KMS-11 (cell line): ENCODE measurements around the gene COL4A6.

ENCODE experiments used
- H2AFZ ChIP-seq: fragments of 200-600 bp; sonication (generic); 2 replicates; pipeline ENCODE4 v1.6.1; 2016; ENCODE audit warnings: antibody characterized with exemption, mixed run types, low read depth
- H3K27ac ChIP-seq: fragments of 200-600 bp; sonication (generic); 2 replicates; pipeline ENCODE4 v1.6.1; 2016; ENCODE audit warnings: mild to moderate bottlenecking, mixed run types
- H3K27me3 ChIP-seq: fragments of 200-600 bp; sonication (generic); 2 replicates; pipeline ENCODE4 v1.6.1; 2017; ENCODE audit warnings: mild to moderate bottlenecking, low read depth, mixed run types, moderate library complexity; ENCODE audit not compliant: insufficient read depth
- H3K36me3 ChIP-seq: fragments of 200-600 bp; sonication (generic); 2 replicates; pipeline ENCODE4 v1.6.1; 2017; ENCODE audit warnings: mild to moderate bottlenecking, mixed run types; ENCODE audit not compliant: insufficient read depth
- H3K4me1 ChIP-seq: fragments of 200-600 bp; sonication (generic); 2 replicates; pipeline ENCODE4 v1.6.1; 2016; ENCODE audit warnings: mild to moderate bottlenecking, low read depth, mixed run types; ENCODE audit not compliant: poor library complexity, severe bottlenecking
- H3K4me2 ChIP-seq: fragments of 200-600 bp; sonication (generic); 2 replicates; pipeline ENCODE4 v1.7.0; 2016; ENCODE audit warnings: mild to moderate bottlenecking, mixed run types
- H3K4me3 ChIP-seq: fragments of 200-600 bp; sonication (generic); IDR thresholded peaks from 2 replicates; pipeline ENCODE4 v1.6.1; 2017; ENCODE audit warnings: low read depth, low read length, mixed read lengths; ENCODE audit not compliant: insufficient read depth
- H3K79me2 ChIP-seq: fragments of 200-600 bp; sonication (generic); 2 replicates; pipeline ENCODE4 v1.6.1; 2016; ENCODE audit warnings: low read depth, mixed run types; ENCODE audit not compliant: insufficient read depth
- H3K9ac ChIP-seq: fragments of 200-600 bp; sonication (generic); 2 replicates; pipeline ENCODE4 v1.6.1; 2016; ENCODE audit warnings: mild to moderate bottlenecking, mixed run types
- H4K20me1 ChIP-seq: fragments of 200-600 bp; sonication (generic); 2 replicates; pipeline ENCODE4 v1.6.1; 2016; ENCODE audit warnings: mild to moderate bottlenecking, mixed run types; ENCODE audit not compliant: insufficient read depth
- CTCF ChIP-seq: fragments of 200-600 bp; sonication (generic); conservative IDR thresholded peaks from 2 replicates; pipeline ENCODE4 v1.6.1; 2017; ENCODE audit warnings: low read depth, mild to moderate bottlenecking, antibody characterized with exemption, low read length, moderate library complexity, mixed read lengths

COL4A6 gene

GRCh38 chrX:108322234-108322633 lies 116.0 kb downstream of the COL4A6 start:
- Histone ChIP-seq H3K4me2 (no peak overlapping the region), H2AFZ (no peak overlapping the region), H3K27ac (no peak overlapping the region), H3K36me3 (no peaks in the 10 kb centered on the region), H3K4me1 (no peaks in the 10 kb centered on the region), H3K4me3 (no peak overlapping the region), H3K79me2 (no peaks in the 10 kb centered on the region), H3K9ac (no peak overlapping the region), H4K20me1 (no peaks in the 10 kb centered on the region), H3K27me3 (no peaks in the 10 kb centered on the region)
- TF ChIP-seq CTCF, result no peak

- Histone ChIP-seq H3K36me3 (no peaks in the 10 kb centered on the region), H3K9ac (no peak overlapping the region), H3K27ac (no peak overlapping the region), H4K20me1 (no peaks in the 10 kb centered on the region), H3K4me2 (no peak overlapping the region), H2AFZ (no peak overlapping the region), H3K27me3 (no peaks in the 10 kb centered on the region), H3K4me3 (no peak overlapping the region), H3K79me2 (no peaks in the 10 kb centered on the region), H3K4me1 (no peaks in the 10 kb centered on the region)
- no peak for TF ChIP-seq CTCF
These were observed 121.8 kb downstream of the COL4A6 start for GRCh38 chrX:108316456-108316855.

- no peaks in the 10 kb centered on the region for H4K20me1 ChIP-seq
- no peak overlapping the region for H2AFZ ChIP-seq
- no peaks in the 10 kb centered on the region for H3K36me3 ChIP-seq
- no peaks in the 10 kb centered on the region for H3K27me3 ChIP-seq
- no peak overlapping the region for H3K9ac ChIP-seq
- H3K4me1 ChIP-seq, result no peaks in the 10 kb centered on the region
- H3K4me3 ChIP-seq, result no peak overlapping the region
- no peaks in the 10 kb centered on the region for H3K79me2 ChIP-seq
- no peak overlapping the region for H3K4me2 ChIP-seq
- H3K27ac ChIP-seq, result no peak overlapping the region
- TF ChIP-seq CTCF, result no peak
These were observed 124.6 kb downstream of the COL4A6 start for GRCh38 chrX:108313669-108314068.

- H3K79me2 ChIP-seq, result no peaks in the 10 kb centered on the region
- no peak overlapping the region for H3K27ac ChIP-seq
- no peaks in the 10 kb centered on the region for H3K4me1 ChIP-seq
- H3K27me3 ChIP-seq, result no peaks in the 10 kb centered on the region
- no peaks in the 10 kb centered on the region for H3K36me3 ChIP-seq
- TF ChIP-seq CTCF, result no peak
- no peak overlapping the region for H3K9ac ChIP-seq
- H2AFZ ChIP-seq, result no peak overlapping the region
- no peak overlapping the region for H3K4me3 ChIP-seq
- H3K4me2 ChIP-seq, result no peak overlapping the region
- H4K20me1 ChIP-seq, result no peaks in the 10 kb centered on the region
These were observed 125.3 kb downstream of the COL4A6 start for GRCh38 chrX:108312957-108313356.
